Measurements from ENCODE around the gene DOCK4. TPM values are rescaled to one million over a fixed set of nuclear protein-coding genes. Genes with fewer than 3 reads are reported as not detected.

Gene DOCK4
- total RNA-seq, 1 donor = 31.8 TPM

- no peaks in the 10 kb centered on the region for H4K20me1 ChIP-seq (ENCODE audit: insufficient read depth, low read length)
- H3K9me3 ChIP-seq (ENCODE audit: low read depth, low read length) = no peaks in the 10 kb centered on the region
- peaks cover 30% of the 10 kb centered on the region for H3K79me2 ChIP-seq (ENCODE audit: insufficient read depth, low read length)
- no peak overlapping the region for H3K4me3 ChIP-seq (ENCODE audit: insufficient read depth, low read length)
- H3K36me3 ChIP-seq (ENCODE audit: insufficient read depth, low read length) = no peaks in the 10 kb centered on the region
- H2AFZ ChIP-seq (ENCODE audit: low read length) = no peak overlapping the region
- H3K27me3 ChIP-seq (ENCODE audit: insufficient read depth, low read length) = no peaks in the 10 kb centered on the region
- no peak overlapping the region for H3K27ac ChIP-seq (ENCODE audit: low read depth, low read length)
- DNase-seq (ENCODE audit: insufficient read length, low spot score, missing footprints) = no peak
- TF ChIP-seq CTCF (IDR thresholded peaks at IDR 0.05; ENCODE audit: extremely low read depth, low read depth, low read length) = no peak
- peaks cover 17% of the 10 kb centered on the region for H3K4me1 ChIP-seq (ENCODE audit: insufficient read depth, low read length)
- H3K4me2 ChIP-seq (ENCODE audit: insufficient read depth, low read length) = no peak overlapping the region
These were observed 129.9 kb downstream of the DOCK4 start for GRCh38 chr7:112076324-112076723.

GRCh38 chr7:112074464-112074863 is 131.7 kb downstream of the DOCK4 start:
- H3K27me3 ChIP-seq (ENCODE audit: insufficient read depth, low read length) = no peaks in the 10 kb centered on the region
- H3K4me1 ChIP-seq (ENCODE audit: insufficient read depth, low read length) = no peaks in the 10 kb centered on the region
- no peak overlapping the region for H3K4me2 ChIP-seq (ENCODE audit: insufficient read depth, low read length)
- DNase-seq (ENCODE audit: insufficient read length, low spot score, missing footprints) = no peak
- no peak overlapping the region for H3K27ac ChIP-seq (ENCODE audit: low read depth, low read length)
- H3K4me3 ChIP-seq (ENCODE audit: insufficient read depth, low read length) = no peak overlapping the region
- H2AFZ ChIP-seq (ENCODE audit: low read length) = no peak overlapping the region
- no peaks in the 10 kb centered on the region for H3K36me3 ChIP-seq (ENCODE audit: insufficient read depth, low read length)
- H4K20me1 ChIP-seq (ENCODE audit: insufficient read depth, low read length) = no peaks in the 10 kb centered on the region
- no peaks in the 10 kb centered on the region for H3K9me3 ChIP-seq (ENCODE audit: low read depth, low read length)
- TF ChIP-seq CTCF (IDR thresholded peaks at IDR 0.05; ENCODE audit: extremely low read depth, low read depth, low read length) = no peak
- H3K79me2 ChIP-seq (ENCODE audit: insufficient read depth, low read length) = peaks cover 29% of the 10 kb centered on the region

- no peaks in the 10 kb centered on the region for H3K27me3 ChIP-seq (ENCODE audit: insufficient read depth, low read length)
- peaks cover 31% of the 10 kb centered on the region for H3K79me2 ChIP-seq (ENCODE audit: insufficient read depth, low read length)
- H4K20me1 ChIP-seq (ENCODE audit: insufficient read depth, low read length) = no peaks in the 10 kb centered on the region
- H3K27ac ChIP-seq (ENCODE audit: low read depth, low read length) = no peak overlapping the region
- H3K4me2 ChIP-seq (ENCODE audit: insufficient read depth, low read length) = no peak overlapping the region
- no peak for TF ChIP-seq CTCF (IDR thresholded peaks at IDR 0.05; ENCODE audit: extremely low read depth, low read depth, low read length)
- DNase-seq (ENCODE audit: insufficient read length, low spot score, missing footprints) = no peak
- no peaks in the 10 kb centered on the region for H3K9me3 ChIP-seq (ENCODE audit: low read depth, low read length)
- H3K4me1 ChIP-seq (ENCODE audit: insufficient read depth, low read length) = no peaks in the 10 kb centered on the region
- H2AFZ ChIP-seq (ENCODE audit: low read length) = no peak overlapping the region
- H3K36me3 ChIP-seq (ENCODE audit: insufficient read depth, low read length) = no peaks in the 10 kb centered on the region
- H3K4me3 ChIP-seq (ENCODE audit: insufficient read depth, low read length) = no peak overlapping the region
These were observed 132.7 kb downstream of the DOCK4 start for GRCh38 chr7:112073530-112073929.

GRCh38 chr7:112072541-112073245 is 133.5 kb downstream of the DOCK4 start:
- no peak for TF ChIP-seq CTCF (IDR thresholded peaks at IDR 0.05; ENCODE audit: extremely low read depth, low read depth, low read length)

More at GRCh38 chr7:112072541-112073245, 133.5 kb downstream of the DOCK4 start:
- Histone ChIP-seq H3K4me1 (ENCODE audit: insufficient read depth, low read length) (no peaks in the 10 kb centered on the region), H3K27me3 (ENCODE audit: insufficient read depth, low read length) (no peaks in the 10 kb centered on the region), H4K20me1 (ENCODE audit: insufficient read depth, low read length) (peaks cover 4% of the 10 kb centered on the region), H3K4me2 (ENCODE audit: insufficient read depth, low read length) (no peak overlapping the region), H3K9me3 (ENCODE audit: low read depth, low read length) (no peaks in the 10 kb centered on the region), H3K36me3 (ENCODE audit: insufficient read depth, low read length) (no peaks in the 10 kb centered on the region), H3K79me2 (ENCODE audit: insufficient read depth, low read length) (peaks cover 28% of the 10 kb centered on the region), H3K4me3 (ENCODE audit: insufficient read depth, low read length) (no peak overlapping the region), H3K27ac (ENCODE audit: low read depth, low read length) (no peak overlapping the region), H2AFZ (ENCODE audit: low read length) (no peak overlapping the region)
- DNase-seq (ENCODE audit: insufficient read length, low spot score, missing footprints) = no peak
